GM10248 (cell line): ENCODE measurements around the gene TLE5.

ENCODE experiments used
- CTCF ChIA-PET: fragments of 300-600 bp; sonication (Branson Sonifier 250); formaldehyde crosslinking; extraction: SDS; loops from one replicate; lab custom pipeline; 2021; ENCODE audit warnings: antibody characterized with exemption; lab: Yijun Ruan, JAX
- POLR2A ChIA-PET: fragments of 350-650 bp; sonication (Branson Sonifier 250); formaldehyde crosslinking; extraction: SDS; loops from one replicate; lab custom pipeline; 2020; ENCODE audit warnings: antibody characterized with exemption; lab: Yijun Ruan, JAX
- DNase-seq: peaks from one replicate; pipeline ENCODE4 v3.0.0; 2012; ENCODE audit errors: extremely low spot score
- TF ChIP-seq, protein P1 (sequence below): IDR thresholded peaks from 2 replicates; pipeline ENCODE4 v1.5.1; 2012; ENCODE audit warnings: mild to moderate bottlenecking, low read depth; ENCODE audit errors: extremely low read depth, missing control alignments, control extremely low read depth

The TLE5 gene

DNA sequence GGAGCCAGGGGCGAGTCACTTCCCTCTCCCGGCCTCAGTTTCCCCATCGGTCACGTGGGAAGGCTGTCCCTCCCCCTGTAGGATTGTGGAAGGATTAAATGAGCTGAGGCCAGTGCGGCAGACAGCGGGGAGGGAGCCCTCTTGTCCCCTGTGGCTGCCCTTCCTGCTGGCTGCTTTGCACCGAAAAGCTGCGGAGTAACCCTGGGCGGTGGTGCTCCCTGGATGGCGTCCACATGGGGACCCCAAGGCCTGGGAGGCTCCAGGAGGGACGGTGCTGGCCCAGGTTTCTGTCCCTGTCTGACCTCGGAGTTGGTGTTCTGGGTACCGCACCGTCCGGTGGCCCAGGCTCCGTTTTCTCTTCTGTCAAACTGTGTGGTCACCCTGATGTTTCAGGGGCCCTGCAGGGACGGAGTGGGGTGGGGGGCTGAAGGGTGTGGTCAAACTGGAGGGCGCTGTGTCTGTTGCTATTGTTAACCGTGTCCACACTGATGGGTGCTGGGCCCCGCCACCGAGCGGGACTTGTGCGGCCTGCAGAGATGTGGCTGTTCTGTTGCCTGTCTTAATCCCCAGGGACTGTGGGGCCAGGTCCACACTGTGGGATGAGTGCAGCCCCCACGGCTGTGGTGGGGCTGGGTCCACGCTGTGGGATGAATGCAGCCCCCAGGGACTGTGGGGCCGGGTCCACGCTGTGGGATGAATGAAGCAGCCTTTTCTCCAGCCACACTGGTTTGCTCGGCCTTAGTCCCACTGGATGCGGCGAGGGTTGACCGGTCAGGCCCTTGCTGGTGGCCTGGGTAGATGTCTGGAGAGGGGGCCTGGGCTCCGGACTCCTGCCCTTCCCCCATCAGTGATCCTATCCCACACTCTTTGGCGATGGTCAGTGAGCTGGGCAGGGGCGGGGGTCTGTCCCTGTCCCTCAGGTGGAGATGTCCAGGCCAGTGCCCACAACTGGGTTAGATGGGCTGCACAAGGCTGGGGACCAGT lies 38.7 kb upstream of the TLE5 start:
- TF ChIP-seq, protein P1, sequence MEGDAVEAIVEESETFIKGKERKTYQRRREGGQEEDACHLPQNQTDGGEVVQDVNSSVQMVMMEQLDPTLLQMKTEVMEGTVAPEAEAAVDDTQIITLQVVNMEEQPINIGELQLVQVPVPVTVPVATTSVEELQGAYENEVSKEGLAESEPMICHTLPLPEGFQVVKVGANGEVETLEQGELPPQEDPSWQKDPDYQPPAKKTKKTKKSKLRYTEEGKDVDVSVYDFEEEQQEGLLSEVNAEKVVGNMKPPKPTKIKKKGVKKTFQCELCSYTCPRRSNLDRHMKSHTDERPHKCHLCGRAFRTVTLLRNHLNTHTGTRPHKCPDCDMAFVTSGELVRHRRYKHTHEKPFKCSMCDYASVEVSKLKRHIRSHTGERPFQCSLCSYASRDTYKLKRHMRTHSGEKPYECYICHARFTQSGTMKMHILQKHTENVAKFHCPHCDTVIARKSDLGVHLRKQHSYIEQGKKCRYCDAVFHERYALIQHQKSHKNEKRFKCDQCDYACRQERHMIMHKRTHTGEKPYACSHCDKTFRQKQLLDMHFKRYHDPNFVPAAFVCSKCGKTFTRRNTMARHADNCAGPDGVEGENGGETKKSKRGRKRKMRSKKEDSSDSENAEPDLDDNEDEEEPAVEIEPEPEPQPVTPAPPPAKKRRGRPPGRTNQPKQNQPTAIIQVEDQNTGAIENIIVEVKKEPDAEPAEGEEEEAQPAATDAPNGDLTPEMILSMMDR = no peak
- ChIA-PET CTCF (interaction anchor here (1.0 to 1.7 kb wide), 5 partner anchors 8 to 453 kb away, joined by 3 to 8 read pairs (median 3); no protein-coding TSS in a partner anchor), POLR2A (no interaction called here)
- DNase-seq = no peak

DNA sequence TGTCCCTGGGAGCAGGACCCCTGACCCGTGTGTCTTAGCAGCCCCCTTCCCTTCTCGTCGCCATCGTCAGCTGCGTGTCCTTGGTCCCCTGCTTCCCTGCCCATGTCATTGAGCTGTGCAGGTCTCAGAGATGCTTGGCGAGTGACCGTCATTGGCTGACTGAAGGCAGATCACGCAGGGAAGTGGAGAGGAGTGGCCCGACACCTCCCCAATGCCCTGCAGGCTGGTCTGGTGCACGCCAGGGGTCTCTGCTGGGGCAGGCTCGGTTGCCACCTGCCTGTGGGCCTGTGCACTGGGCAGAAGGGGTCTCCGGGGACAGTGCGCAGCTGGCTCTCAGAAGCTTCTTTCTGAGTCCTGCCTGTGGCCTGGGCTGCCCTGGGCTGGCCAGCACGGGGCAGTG lies 38.0 kb upstream of the TLE5 start:
- no peak for DNase-seq
- TF ChIP-seq, protein P1 = no peak
- ChIA-PET POLR2A (no interaction called here), CTCF (interaction anchor here (1.0 to 1.7 kb wide), 4 partner anchors 9 to 138 kb away, joined by 3 to 8 read pairs (median 4); no protein-coding TSS in a partner anchor)

DNA sequence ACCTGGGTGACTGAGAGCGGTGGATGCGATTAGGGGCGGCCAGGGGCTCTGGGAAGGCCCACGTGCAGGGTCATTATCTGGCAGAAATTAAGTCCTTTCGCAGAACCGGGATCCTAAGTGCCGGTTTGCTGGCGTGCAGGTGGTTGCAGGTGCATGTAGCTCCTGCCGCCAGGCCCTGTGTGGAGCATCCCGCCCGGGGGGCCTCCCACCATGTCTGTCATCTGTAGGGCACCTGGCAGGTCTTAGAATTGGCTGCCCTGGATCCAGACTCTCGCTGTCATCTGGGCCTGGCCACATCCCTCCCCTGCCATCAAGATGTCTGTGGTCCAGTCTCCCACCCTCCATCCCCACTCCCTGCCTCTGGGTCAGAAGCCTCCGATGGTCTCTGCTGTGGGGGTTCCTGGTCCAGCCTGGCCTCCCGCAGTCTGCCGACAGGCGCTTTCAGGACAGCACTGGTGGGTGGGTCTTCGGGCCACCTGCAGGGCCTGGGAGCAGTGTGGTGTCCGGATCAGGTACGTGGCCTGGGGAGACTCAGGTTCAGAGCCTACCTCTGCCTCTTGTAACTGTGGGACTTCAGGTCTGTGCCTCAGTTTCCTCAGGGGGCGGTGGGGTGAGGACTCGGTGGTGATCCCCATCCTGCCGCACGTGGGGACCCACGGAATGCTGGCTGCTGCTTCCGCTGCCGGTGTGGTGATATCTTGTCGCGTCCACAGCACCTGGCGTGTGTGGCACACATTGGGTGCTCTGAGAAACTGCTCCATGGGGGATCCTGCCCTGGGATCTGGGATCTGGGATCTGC lies 37.3 kb upstream of the TLE5 start:
- DNase-seq = no peak
- TF ChIP-seq, protein P1 = no peak
- CTCF ChIA-PET = interaction anchor here (1.4 to 4.7 kb wide), 4 partner anchors 9 to 149 kb away, joined by 5 to 20 read pairs (median 12); no protein-coding TSS in a partner anchor
- POLR2A ChIA-PET = no interaction called here

DNA sequence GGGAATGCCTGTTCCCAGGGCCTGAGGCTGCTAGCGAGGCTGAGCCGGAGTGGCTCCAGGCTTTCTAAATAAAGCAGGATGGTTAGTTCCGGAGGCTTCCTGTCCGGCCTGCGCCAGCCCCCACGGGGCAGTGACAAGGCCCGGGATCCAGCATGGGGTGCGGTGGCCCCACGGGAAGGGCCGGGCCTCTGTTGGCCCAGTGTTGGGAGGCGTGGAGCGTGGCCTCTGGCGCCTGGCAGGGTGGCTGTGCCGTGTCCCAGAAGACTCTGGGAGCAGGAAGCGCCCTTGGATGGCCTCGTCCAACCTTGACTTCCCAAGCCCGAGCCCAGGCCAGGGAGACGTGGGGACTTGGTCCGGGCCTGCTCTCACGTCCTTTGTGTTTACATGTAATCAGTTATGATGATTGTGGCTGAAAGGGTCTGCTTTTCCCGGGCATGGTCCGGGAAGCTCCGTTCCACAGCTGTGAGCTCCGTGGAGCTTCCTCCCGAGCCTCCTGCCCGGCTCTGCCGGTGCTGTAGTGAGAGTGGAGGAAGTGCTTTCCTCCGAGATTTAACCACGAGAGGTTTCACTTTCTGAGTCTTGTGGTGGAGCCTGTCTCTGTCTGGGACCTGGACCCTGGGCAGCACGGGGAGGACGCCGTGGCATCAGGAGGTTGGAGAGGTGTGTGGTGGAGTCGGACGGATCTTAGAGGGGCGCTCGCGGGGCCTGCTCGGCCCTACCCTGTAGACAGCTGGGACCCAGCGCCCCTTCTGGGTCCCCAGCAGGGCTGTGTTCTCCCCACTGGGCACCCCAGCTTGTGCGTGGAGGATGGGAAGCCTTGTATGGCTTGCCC lies 36.4 kb upstream of the TLE5 start:
- no peak for DNase-seq
- POLR2A ChIA-PET = interaction anchor here (1.1 kb wide), 1 partner anchor 17 kb away, joined by 3 read pairs; no protein-coding TSS in a partner anchor
- TF ChIP-seq, protein P1 = no peak
- CTCF ChIA-PET = interaction anchor here (1.4 to 4.7 kb wide), 3 partner anchors 10 to 148 kb away, joined by 7 to 20 read pairs (median 17); no protein-coding TSS in a partner anchor

DNA sequence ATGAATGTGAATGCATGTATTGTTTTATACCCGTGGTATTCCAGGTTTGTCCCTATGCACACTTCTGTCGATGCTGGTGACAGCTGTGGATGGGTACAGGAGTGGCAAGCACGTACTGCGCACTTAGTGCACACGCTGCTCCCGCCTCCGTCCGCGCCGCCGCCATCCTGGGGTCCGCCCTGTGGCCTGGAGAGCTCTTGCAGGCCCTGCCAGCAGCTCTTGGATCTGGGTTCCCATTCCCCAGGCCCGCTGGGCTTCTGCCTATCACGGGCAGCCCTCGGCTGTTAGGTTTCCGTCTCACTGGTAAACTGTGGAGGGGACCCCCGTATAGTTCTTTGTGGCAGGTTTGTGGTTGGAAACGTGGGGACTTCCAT lies 35.8 kb upstream of the TLE5 start:
- no peak for DNase-seq
- ChIA-PET POLR2A (interaction anchor here (1.1 kb wide), 1 partner anchor 18 kb away, joined by 3 read pairs; no protein-coding TSS in a partner anchor), CTCF (interaction anchor here (1.4 to 4.7 kb wide), 3 partner anchors 10 to 147 kb away, joined by 7 to 20 read pairs (median 17); no protein-coding TSS in a partner anchor)
- TF ChIP-seq, protein P1 = no peak
